Measurements from ENCODE around the gene TPGS1.

Gene TPGS1

DNA sequence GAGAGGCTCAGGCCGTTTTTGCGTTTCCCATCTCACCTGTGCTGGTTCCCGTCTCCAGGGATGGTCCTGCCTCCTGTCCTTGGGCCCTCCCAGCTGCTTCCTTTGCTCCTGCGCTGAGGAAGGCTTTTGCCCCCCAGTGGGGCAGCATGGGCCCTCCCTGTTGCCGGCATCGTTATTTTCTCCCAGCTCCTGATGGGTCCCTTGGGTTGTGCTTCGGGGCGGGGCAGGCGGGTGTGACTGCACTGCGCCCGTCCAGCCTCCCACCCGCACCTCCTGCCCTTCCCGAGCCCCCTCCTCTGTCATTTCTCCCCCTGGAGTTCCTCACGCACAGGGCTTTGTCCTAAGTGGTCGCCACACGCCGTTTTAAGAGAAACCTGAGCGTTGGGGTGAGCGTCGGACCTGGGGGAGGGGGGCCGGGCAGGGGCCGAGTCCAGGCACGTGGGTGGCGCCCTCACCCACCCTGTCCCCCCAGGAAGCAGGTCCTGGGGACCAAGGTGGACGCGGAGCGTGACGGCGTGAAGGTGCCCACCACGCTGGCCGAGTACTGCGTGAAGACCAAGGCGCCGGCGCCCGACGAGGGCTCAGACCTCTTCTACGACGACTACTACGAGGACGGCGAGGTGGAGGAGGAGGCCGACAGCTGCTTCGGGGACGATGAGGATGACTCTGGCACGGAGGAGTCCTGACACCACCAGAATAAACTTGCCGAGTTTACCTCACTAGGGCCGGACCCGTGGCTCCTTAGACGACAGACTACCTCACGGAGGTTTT, 33.8 kb downstream of the TPGS1 start:
- no peak for DNase-seq (ENCODE audit: low spot score)

DNA sequence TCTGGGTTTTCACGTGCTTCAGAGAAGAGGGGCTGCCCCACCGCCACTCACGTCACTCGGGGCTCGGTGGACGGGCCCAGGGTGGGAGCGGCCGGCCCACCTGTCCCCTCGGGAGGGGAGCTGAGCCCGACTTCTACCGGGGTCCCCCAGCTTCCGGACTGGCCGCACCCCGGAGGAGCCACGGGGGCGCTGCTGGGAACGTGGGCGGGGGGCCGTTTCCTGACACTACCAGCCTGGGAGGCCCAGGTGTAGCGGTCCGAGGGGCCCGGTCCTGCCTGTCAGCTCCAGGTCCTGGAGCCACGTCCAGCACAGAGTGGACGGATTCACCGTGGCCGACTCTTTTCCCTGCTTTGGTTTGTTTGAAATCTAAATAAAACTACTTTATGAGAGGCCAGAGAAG, 34.4 kb downstream of the TPGS1 start:
- no peak for DNase-seq (ENCODE audit: low spot score)

DNA sequence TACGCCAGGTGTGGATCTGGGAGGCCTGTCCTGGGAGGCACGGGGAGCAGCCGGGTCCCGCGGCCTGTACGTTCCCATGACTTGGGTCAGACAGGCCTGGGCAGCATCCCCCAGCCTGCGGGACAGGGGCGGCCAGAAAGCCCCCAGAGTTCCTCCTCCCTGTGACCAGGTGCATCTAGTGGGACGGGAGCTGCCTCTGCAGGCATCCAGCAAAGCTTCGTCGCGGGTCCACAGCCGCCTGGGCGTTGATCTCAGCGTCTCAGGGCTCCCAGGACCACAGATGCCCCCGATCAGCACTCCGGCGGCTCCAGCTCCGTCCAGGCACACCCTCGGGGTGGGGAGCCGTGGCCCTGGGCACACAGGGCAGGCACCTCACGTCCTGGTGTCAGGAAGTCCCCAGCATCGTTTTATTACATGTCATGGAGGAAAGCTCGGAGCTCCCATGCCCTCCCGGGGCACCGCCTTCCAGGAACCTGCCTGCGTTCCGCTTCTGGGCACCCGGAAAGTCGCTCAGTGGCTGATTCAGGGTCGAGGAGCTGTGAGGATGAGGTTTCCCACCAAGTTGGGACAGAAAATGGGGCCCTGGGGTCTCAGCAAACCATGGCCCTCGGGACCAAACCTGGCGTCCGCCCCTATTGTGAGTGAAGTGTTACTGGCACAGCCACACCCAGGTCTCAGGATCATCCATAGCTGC, 35.0 kb downstream of the TPGS1 start:
- no peak for DNase-seq (ENCODE audit: low spot score)

DNA sequence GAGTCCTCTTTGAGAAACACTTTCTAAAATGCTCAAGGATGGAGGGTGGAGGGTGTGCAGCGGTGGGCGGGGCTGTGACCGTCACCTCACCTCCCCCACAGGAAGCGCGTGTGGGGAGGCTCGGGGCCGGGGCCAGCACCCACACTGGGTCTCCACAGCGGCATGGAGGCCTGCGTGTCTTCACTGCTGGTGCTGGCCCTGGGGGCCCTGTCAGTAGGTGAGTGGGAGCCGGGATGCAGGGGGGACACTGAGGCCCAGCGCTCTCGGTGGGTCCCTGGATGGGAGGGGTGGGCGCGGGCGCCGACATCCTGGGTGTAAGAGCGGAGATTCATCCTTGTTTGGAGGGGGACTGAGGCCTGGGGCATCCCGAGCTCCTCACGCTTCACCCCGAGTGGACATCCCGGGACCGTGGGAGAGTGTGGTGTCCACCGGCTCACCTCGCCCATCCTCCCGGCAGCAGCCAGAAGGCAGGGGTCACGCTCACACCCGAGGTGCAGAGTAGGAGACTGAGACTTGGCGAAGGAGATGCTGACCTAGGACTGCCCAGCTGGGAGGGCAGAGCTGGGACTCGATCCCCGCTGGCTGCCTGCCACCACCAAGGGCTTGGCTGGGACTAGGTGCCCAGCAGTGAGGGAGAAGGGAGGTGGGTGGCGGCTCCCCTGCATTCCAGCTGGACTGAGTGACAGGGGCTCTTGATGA, 36.8 kb downstream of the TPGS1 start, which contains the start of gene GZMM:
Gene GZMM, plus strand, starts transcription at position 144 of the 699 bp plus-strand sequence. Its CDS starts 19 bp downstream, at position 163.
- DNase-seq (ENCODE audit: low spot score), result no peak

DNA sequence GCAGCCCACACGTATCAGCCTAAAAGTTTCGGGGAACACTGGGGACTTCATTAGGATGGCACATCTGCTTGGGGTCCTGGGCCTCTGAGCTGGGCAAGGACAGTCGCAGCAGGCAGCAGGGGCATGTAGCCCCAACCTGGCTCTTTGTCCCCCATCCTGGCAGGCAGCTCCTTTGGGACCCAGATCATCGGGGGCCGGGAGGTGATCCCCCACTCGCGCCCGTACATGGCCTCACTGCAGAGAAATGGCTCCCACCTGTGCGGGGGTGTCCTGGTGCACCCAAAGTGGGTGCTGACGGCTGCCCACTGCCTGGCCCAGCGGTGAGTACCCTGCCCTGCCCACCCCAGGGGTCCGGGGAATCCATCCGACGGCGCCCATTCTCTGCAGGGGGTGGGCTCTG, 39.8 kb downstream of the TPGS1 start:
- no peak for DNase-seq (ENCODE audit: low spot score)

DNA sequence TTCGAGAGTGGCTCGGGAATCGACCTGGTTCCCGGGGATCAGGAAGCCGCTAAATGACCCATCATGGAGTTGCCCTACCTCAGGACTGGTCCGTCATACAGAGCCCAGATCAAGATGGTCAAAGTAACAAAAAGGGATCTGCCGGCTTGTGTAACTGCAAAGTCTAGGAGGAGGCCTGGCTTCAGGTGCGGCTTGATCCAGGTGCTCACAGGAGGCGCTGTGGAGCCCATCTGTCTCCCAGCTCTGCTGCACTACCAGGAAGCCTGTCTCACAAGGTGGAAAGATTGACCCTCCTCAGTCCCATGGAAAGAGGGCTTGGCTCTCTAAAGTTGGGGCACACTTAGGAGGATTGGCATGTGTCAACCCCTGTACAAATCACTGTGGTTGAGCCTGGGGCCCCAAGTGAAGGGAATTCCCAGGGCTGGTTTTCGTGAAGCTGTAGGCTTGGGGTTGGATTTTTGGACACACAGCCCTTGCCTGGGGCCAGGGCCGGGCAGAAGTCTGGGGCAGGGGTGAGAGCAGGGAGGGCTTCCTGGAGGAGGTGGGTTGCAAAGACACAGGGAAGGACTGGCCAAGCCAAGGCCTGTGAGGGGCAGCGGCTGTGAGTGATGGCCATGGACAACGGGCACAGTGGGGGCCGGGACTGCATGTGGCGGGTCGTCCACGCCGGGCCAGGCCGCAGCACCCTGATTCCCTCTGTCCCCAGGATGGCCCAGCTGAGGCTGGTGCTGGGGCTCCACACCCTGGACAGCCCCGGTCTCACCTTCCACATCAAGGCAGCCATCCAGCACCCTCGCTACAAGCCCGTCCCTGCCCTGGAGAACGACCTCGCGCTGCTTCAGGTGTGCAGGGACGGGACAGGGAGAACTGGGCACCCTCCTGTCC, 40.8 kb downstream of the TPGS1 start:
- no peak for DNase-seq (ENCODE audit: low spot score)

DNA sequence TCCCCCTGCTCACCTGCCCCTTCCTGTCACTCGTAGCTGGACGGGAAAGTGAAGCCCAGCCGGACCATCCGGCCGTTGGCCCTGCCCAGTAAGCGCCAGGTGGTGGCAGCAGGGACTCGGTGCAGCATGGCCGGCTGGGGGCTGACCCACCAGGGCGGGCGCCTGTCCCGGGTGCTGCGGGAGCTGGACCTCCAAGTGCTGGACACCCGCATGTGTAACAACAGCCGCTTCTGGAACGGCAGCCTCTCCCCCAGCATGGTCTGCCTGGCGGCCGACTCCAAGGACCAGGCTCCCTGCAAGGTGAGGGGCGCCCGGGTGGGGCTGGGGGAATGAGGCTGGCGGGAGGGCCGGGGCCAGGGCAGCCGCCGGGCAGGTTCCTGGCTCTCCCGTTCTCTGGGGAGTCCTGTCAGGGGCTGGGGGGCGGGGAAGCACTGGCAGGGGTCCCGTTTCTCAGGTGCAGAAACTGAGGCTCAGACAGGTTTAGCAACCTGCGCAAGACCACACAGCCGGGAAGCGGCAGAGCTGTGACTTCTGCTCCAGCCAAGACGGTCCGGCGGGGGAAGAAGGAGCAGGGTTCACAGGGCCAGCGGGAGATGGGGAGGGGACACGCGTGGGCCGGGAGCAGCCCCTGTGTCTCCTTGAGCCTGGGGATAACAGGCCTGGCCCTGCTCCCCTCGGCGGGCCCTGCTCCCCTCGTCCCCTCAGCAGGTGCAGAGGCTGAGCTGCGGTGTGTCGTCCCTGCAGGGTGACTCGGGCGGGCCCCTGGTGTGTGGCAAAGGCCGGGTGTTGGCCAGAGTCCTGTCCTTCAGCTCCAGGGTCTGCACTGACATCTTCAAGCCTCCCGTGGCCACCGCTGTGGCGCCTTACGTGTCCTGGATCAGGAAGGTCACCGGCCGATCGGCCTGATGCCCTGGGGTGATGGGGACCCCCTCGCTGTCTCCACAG, 41.9 kb downstream of the TPGS1 start:
- DNase-seq (ENCODE audit: low spot score), result no peak

- DNase-seq (ENCODE audit: low spot score), result no peak
These were observed 47.5 kb downstream of the TPGS1 start for GRCh38 chr19:554817-555216.

DNA sequence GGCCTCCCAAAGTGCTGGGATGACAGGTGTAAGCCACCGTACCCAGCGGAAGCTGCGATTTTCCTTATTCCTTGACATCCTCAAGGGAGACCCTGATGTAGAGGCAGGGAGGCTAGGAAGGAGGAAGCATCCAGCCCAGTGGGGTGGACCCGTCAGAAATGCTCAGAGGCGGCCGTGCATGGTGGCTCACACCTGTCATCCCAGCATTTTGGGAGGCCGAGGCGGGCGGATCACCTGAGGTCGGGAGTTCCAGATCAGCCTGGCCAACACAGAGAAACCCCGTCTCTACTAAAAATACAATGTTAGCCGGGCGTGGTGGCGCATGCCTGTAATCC, 48.1 kb downstream of the TPGS1 start:
- DNase-seq (ENCODE audit: low spot score), result no peak

DNA sequence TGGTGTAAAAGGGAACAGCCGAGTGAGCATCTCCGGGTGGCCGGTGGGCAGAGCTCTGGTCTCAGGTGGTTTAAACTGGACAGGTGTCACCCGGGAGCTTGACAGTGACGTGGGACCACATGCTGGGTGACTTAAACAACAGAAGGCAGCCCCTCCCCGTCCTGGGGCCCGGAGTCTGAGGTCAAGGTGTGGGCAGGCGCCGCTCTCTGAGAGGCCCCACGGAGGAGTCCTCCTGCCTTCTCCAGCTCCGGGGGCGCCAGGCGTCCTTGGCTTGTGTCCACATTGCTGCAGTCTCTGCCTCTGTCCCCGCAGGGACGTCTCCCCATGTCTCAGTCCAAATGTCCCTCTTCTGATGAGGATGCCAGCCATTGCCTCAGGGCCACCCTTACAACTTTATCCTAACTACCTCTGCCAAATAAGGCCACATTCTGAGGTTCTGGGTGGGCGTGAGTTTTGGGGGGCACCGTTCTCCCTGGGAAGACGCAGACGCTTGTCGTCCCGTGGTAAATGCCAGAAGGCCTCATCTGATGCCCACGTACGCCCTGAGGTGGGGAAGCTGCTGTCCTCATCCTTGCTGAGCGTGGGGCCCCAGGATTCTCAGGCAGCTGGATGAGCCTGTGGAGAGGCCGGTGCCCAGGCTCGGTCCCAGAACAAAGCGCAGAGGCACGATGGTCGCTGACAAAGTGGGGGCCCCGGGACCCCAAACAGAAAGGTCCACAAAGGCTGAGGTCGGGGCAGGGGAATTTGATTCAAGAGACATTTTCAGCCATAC, 49.5 kb downstream of the TPGS1 start:
- DNase-seq (ENCODE audit: low spot score), result peak; percentile 34

DNA sequence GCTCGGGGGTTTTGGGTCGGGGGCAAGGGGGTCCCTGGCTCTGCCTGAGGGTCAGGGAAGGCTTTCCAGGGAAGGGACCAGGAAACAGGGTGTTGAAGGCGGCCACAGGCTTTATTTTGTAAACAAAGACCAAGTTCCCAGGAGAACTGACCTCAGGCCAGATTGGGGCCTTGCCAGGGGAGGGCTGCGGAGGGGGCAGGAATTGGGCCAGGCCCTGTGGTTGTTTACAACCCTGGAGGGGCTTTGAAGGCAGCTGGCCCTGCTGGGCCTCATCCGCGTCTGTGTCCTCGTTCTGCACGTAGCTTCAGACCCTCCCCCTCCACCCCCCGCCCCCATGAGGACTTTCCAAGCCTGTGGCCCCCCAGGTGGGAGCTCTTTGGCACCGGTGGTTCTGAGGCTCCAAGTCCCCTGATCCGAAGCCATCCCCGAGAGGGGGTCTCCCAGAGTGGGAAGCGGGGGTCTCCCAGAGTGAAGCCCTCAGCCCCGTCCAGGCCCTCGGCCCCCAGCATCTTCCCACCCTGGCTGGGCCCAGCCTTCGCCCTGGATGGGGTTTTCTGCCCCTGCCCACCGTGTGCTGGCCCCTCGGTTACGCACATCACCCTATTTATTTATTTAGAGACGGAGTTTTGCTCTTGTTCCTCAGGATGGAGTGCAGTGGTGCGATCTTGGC, 51.6 kb downstream of the TPGS1 start:
- peak; percentile 49 for DNase-seq (ENCODE audit: low spot score)

GRCh38 chr19:560121-560520, 52.8 kb downstream of the TPGS1 start:
- peak; percentile 36 for DNase-seq (ENCODE audit: low spot score)

DNA sequence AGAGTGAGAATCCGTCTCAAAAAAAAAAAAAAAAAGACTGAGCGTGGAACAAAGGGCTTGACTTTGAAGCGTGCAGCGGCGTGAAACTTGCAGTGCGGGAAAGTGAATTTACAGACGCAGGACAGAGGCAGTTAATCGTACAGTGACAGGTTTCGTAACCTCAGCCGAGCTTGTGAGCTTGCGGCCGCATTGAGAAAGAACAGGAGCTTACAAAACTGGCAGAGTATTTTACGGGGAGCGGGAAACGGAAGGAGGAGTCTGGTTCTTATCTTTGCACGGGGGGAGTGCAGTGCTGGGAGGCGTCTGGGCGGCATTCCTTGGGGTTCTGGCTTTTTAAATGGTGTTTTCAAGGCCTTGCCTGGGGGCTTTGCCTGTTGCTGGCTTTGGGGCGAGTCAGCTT, 59.1 kb downstream of the TPGS1 start:
- no peak for DNase-seq (ENCODE audit: low spot score)

GRCh38 chr19:566844-567243, 59.5 kb downstream of the TPGS1 start:
- no peak for DNase-seq (ENCODE audit: low spot score)

DNA sequence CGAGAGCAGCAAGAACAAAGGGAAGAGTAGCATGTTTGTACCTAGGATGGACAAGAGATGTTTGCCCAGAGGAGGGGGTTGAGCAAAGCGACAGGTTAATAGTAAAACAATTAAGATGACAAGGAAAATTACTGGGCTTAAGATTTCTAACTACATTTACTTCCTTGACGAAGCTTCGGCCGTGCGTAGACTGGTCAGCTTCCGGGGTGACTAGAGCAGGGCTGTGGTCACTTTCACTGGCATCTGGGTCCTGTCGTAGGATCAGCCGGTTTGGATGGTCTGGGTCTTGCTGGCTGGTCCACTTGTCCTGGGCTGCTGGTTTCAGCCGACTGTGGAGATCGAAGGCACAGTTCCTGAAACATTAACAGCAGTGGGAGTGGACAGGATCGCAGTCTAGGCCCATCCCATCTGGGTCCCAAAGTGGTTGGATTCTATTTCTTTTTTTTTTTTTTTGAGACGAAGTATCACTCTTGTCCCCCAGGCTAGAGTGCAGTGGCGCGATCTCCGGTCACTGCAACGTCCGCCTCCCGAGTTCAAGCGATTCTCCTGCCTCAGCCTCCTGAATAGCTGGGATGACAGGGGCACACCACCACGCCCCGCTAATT, 60.1 kb downstream of the TPGS1 start:
- no peak for DNase-seq (ENCODE audit: low spot score)
